IMR-90 (cell line): ENCODE data around the gene H6PD. TPM values are rescaled to one million over a fixed set of nuclear protein-coding genes. Genes with fewer than 3 reads are reported as not detected.

ENCODE experiments used
- ATAC-seq: fragments of 200-7000 bp; cut with Tn5 transposase; 2 replicates; pipeline ENCODE4 v1.9.1; 2020; ENCODE audit warnings: low read depth, mild to moderate bottlenecking, moderate library complexity
- BruUV-seq: library from RNA; stranded (reverse); fragments of 400-500 nt; replicated peaks from 2 replicates; lab custom pipeline; 2021; lab: Mats Ljungman, UMichigan
- CTCF ChIA-PET: fragments of 300-600 bp; formaldehyde crosslinking; extraction: SDS; loops from one replicate; lab custom pipeline; 2021; ENCODE audit warnings: antibody characterized with exemption; lab: Yijun Ruan, JAX
- POLR2A ChIA-PET: fragments of 300-600 bp; sonication (Branson Sonifier 250); formaldehyde crosslinking; loops from one replicate; lab custom pipeline; 2022; ENCODE audit warnings: antibody characterized with exemption; ENCODE audit not compliant: unreplicated experiment; lab: Charles Lee
- DNase-seq: peaks from one replicate; pipeline ENCODE4 v3.0.0; 2013
- H2AFZ ChIP-seq: replicated peaks from 2 replicates; pipeline ENCODE3; 2013; ENCODE audit warnings: low read length, mild to moderate bottlenecking; ENCODE audit not compliant: poor library complexity
- H2AK5ac ChIP-seq: 2 replicates; pipeline ENCODE4 v1.6.1; 2013; ENCODE audit warnings: low read depth, low read length, inconsistent platforms
- H2AK9ac ChIP-seq: replicated peaks from 2 replicates; pipeline ENCODE3; 2013; ENCODE audit warnings: mild to moderate bottlenecking, low read depth, low read length, moderate library complexity; ENCODE audit not compliant: poor library complexity
- H2BK120ac ChIP-seq: 2 replicates; pipeline ENCODE4 v1.6.1; 2013; ENCODE audit warnings: low read depth, low read length, inconsistent platforms
- H2BK15ac ChIP-seq: 3 replicates; pipeline ENCODE4 v1.6.1; 2013; ENCODE audit warnings: low read depth, low read length, inconsistent platforms
- H2BK20ac ChIP-seq: 2 replicates; pipeline ENCODE4 v1.6.1; 2013; ENCODE audit warnings: low read depth, mild to moderate bottlenecking, inconsistent platforms, low read length, moderate library complexity
- H2BK5ac ChIP-seq: 2 replicates; pipeline ENCODE4 v1.6.1; 2013; ENCODE audit warnings: mild to moderate bottlenecking, low read depth, low read length, inconsistent platforms; ENCODE audit not compliant: poor library complexity, severe bottlenecking
- H3K14ac ChIP-seq: replicated peaks from 2 replicates; pipeline ENCODE4 v1.6.1; 2013; ENCODE audit warnings: low read depth, low read length, inconsistent platforms
- H3K18ac ChIP-seq: 2 replicates; pipeline ENCODE4 v1.6.1; 2013; ENCODE audit warnings: low read depth, low read length, control low read depth
- H3K23ac ChIP-seq: 2 replicates; pipeline ENCODE4 v1.6.1; 2013; ENCODE audit warnings: low read depth, low read length, inconsistent platforms
- H3K27ac ChIP-seq: 2 replicates; pipeline ENCODE4 v1.5.1; 2013; ENCODE audit warnings: mild to moderate bottlenecking, control low read depth, low read length; ENCODE audit not compliant: insufficient read depth
- H3K27me3 ChIP-seq: 2 replicates; pipeline ENCODE4 v1.6.1; 2013; ENCODE audit warnings: low read length; ENCODE audit not compliant: control insufficient read depth, insufficient read depth
- H3K36me3 ChIP-seq: 2 replicates; pipeline ENCODE4 v1.6.1; 2013; ENCODE audit warnings: low read length, mixed read lengths; ENCODE audit not compliant: control insufficient read depth, insufficient read depth
- H3K4ac ChIP-seq: 2 replicates; pipeline ENCODE4 v1.6.1; 2013; ENCODE audit warnings: low read depth, low read length, inconsistent platforms
- H3K4me1 ChIP-seq: 2 replicates; pipeline ENCODE4 v1.6.1; 2013; ENCODE audit warnings: low read length, mixed read lengths; ENCODE audit not compliant: control insufficient read depth, insufficient read depth
- H3K4me2 ChIP-seq: 2 replicates; pipeline ENCODE4 v1.6.1; 2013; ENCODE audit warnings: low read depth, mild to moderate bottlenecking, control low read depth, low read length, moderate library complexity
- H3K4me3 ChIP-seq: 2 replicates; pipeline ENCODE4 v1.5.1; 2013; ENCODE audit warnings: low read depth, mild to moderate bottlenecking, control low read depth, low read length, moderate library complexity; ENCODE audit not compliant: insufficient read depth
- H3K56ac ChIP-seq: 2 replicates; pipeline ENCODE4 v1.6.1; 2013; ENCODE audit warnings: low read length, inconsistent platforms; ENCODE audit not compliant: insufficient read depth; ENCODE audit errors: extremely low read depth
- H3K79me1 ChIP-seq, 2 experiments: 2 replicates each; pipeline ENCODE4 v1.6.1; 2013; ENCODE audit warnings: low read length in 2 of 2, inconsistent platforms in 1 of 2, low read depth in 1 of 2
- H3K9ac ChIP-seq: 2 replicates; pipeline ENCODE4 v1.6.1; 2013; ENCODE audit warnings: low read depth, low read length, control low read depth
- H3K9me1 ChIP-seq: 2 replicates; pipeline ENCODE4 v1.6.1; 2013; ENCODE audit warnings: low read length, inconsistent platforms; ENCODE audit not compliant: insufficient read depth
- H3K9me3 ChIP-seq: 2 replicates; pipeline ENCODE4 v1.6.1; 2013; ENCODE audit warnings: low read length; ENCODE audit not compliant: control insufficient read depth, insufficient read depth
- H4K20me1 ChIP-seq: 2 replicates; pipeline ENCODE4 v1.6.1; 2013; ENCODE audit warnings: low read length, inconsistent platforms; ENCODE audit not compliant: insufficient read depth
- H4K5ac ChIP-seq: 2 replicates; pipeline ENCODE4 v1.6.1; 2013; ENCODE audit warnings: mild to moderate bottlenecking, low read depth, low read length, control low read depth
- H4K8ac ChIP-seq, 2 experiments: 2 replicates each; pipeline ENCODE4 v1.6.1; 2013; ENCODE audit warnings: low read depth in 2 of 2, low read length in 2 of 2, control low read depth in 1 of 2, inconsistent platforms in 1 of 2
- H4K91ac ChIP-seq: 2 replicates; pipeline ENCODE4 v1.6.1; 2013; ENCODE audit warnings: low read depth, low read length, inconsistent platforms; ENCODE audit not compliant: insufficient read depth
- CEBPB ChIP-seq: IDR thresholded peaks from 2 replicates; pipeline ENCODE4 v1.6.1; 2012; ENCODE audit warnings: low read depth, low read length, improper control_type of control experiment
- WGBS, 2 experiments: methylation state at CpG; one replicate each; pipeline versions ENCODE4 v1.1.5 to v1.1.7; 2013; ENCODE audit warnings: missing lambda C conversion rate in 2 of 2; ENCODE audit not compliant: insufficient read length in 1 of 2; ENCODE audit errors: extremely low coverage in 2 of 2; 5-methylcytosine and 5-hydroxymethylcytosine counted together
- dilution Hi-C: fragments of 300-500 bp; cut with HindIII; formaldehyde crosslinking; loops from one replicate; pipeline ENCODE4 v1.14.3; 2018; ENCODE audit warnings: low sequenced_read_pairs; ENCODE audit not compliant: unreplicated experiment
- in situ Hi-C: fragments of 300-500 bp; cut with MboI; formaldehyde crosslinking; loops from 3 replicates; pipeline ENCODE4 v1.14.3; 2019; ENCODE audit warnings: low sequenced_read_pairs, inconsistent platforms, mixed read lengths
- intact Hi-C: fragments of 100-400 bp; cut with micrococcal nuclease; formaldehyde crosslinking; loops from 2 replicates; pipeline ENCODE4 v1.10.0; 2022
- polyA plus RNA-seq, 3 experiments: library from polyadenylated mRNA; depleted of rRNA; stranded (reverse); fragments of >200 nt; gene quantifications; 2 replicates each; pipeline ENCODE4 v1.2.3, GENCODE V29; 2012; ENCODE audit warnings: low replicate concordance in 1 of 3
- total RNA-seq: library from RNA; depleted of rRNA; stranded (reverse); fragments of >200 nt; gene quantifications from 2 replicates; pipeline ENCODE4 v1.2.3, GENCODE V29; 2012

The H6PD gene
- total and polyA plus RNA-seq, 2 of the 4 experiments (the other 2 are of a cell fraction): 9.3 to 22.1 TPM

DNA sequence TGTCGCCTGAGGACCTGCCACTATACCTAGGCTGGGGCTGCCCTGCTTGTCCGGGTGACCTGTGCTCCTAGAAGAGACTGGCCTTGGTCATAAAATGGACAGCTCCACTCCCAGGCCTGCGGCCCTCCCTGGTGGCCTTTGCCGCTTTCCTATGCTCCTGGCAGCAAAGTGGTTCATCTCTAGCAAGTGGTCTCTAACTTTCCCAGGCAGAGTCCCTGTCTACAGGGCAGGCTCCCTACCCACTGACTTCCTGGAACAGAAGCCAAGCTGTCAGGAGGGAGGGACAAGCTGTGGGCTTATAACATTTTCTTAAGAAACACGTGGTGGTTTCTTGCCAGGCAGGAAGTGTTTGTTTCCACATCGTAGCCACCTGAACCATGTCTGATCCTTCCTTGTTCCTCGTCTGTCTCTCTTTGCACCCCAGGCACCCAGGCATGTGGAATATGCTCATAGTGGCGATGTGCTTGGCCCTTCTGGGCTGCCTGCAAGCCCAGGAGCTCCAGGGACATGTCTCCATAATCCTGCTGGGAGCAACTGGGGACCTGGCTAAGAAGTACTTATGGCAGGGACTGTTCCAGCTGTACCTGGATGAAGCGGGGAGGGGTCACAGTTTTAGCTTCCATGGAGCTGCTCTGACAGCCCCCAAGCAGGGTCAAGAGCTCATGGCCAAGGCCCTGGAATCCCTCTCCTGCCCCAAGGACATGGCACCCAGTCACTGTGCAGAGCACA lies 10.1 kb downstream of the H6PD start:
- no peak for TF ChIP-seq CEBPB
- no peak overlapping the region for H3K4me3 ChIP-seq
- no peak overlapping the region for H2BK5ac ChIP-seq
- no peak overlapping the region for H3K56ac ChIP-seq
- in situ Hi-C loops (no loop called here), dilution Hi-C loops (no loop called here), intact Hi-C loops (no loop called here)
- no peak overlapping the region for H2AFZ ChIP-seq
- no peak overlapping the region for H2BK120ac ChIP-seq
- no peak overlapping the region for H3K27ac ChIP-seq
- BruUV-seq: no TSS peak
- H3K4me1 ChIP-seq: peaks cover 16% of the 10 kb centered on the region
- ChIA-PET CTCF (interaction anchor here (1.2 to 1.5 kb wide), 2 partner anchors 10 to 134 kb away, joined by 3 to 5 read pairs; partner anchors contain the start of gene H6PD), POLR2A (interaction anchor here (0.6 kb wide), 1 partner anchor 8 kb away, joined by 3 read pairs; no protein-coding TSS in a partner anchor)
- H3K9me1 ChIP-seq: peaks cover 24% of the 10 kb centered on the region; the same call in 1 of the 2 replicates
- H3K14ac ChIP-seq: no peak overlapping the region
- H3K36me3 ChIP-seq: peaks cover 16% of the 10 kb centered on the region; the same call in 1 of the 2 replicates
- no peak overlapping the region for H3K9ac ChIP-seq
- no peak overlapping the region for H2BK15ac ChIP-seq
- H4K8ac ChIP-seq: no peak overlapping the region
- no peak overlapping the region for H3K18ac ChIP-seq
- DNase-seq (no peak), ATAC-seq (no peak)
- no peak overlapping the region for H2AK5ac ChIP-seq
- no peaks in the 10 kb centered on the region for H3K9me3 ChIP-seq
- WGBS, 2 experiments: 52% methylated on average over 2 of the region's 9 CpGs; no CpG with 5 or more reads in 1 of the 2 experiments
- no peak overlapping the region for H3K4ac ChIP-seq
- H2AK9ac ChIP-seq: no peak overlapping the region
- H4K91ac ChIP-seq: no peak overlapping the region
- no peak overlapping the region for H3K4me2 ChIP-seq
- no peaks in the 10 kb centered on the region for H4K20me1 ChIP-seq
- no peaks in the 10 kb centered on the region for H3K27me3 ChIP-seq
- H4K5ac ChIP-seq: no peak overlapping the region
- no peak overlapping the region for H3K23ac ChIP-seq
- H3K79me1 ChIP-seq: peaks cover 10 to 50% of the 10 kb centered on the region in 2 experiments; a peak in 3 of 4 replicates
- no peak overlapping the region for H2BK20ac ChIP-seq
